GM13977 (cell line): ENCODE measurements around the gene TGM2.

Source experiments
- DNase-seq: peaks from one replicate; pipeline ENCODE4 v3.0.0; 2012; ENCODE audit warnings: low spot score
- in situ Hi-C: fragments of 300-500 bp; cut with MboI; formaldehyde crosslinking; loops from one replicate; pipeline ENCODE4 v1.12.0; 2022; ENCODE audit warnings: low sequenced_read_pairs, low pct_unique_long_range_greater_than_20kb, mixed read lengths, inconsistent platforms; ENCODE audit not compliant: unreplicated experiment
- TF ChIP-seq, protein P1 (sequence below): IDR thresholded peaks from 2 replicates; pipeline ENCODE4 v1.5.1; 2012; ENCODE audit warnings: mild to moderate bottlenecking, control low read depth; ENCODE audit not compliant: insufficient read depth; ENCODE audit errors: extremely low read depth, missing control alignments

Gene TGM2

DNA sequence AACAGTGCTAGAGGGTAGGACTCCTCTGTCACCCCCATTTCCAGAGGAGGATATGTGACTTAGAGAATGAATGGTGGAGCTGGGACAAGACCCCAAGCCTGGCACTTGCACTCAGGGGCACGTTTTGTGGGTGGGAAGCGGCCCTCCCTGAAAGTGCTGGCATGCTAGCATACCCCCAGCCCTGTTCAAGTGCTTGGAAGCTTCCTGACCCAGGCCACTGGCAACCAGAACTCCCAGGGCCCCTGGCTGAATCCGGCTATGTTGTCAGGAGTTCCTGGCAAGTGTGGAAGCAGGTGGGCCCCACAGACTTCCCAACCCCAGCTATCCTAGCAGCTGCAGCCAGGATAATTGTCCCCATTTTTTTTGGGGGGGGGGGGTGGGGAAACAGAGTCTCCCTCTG is 35.6 kb upstream of the TGM2 start:
- no peak for DNase-seq
- TF ChIP-seq, protein P1, sequence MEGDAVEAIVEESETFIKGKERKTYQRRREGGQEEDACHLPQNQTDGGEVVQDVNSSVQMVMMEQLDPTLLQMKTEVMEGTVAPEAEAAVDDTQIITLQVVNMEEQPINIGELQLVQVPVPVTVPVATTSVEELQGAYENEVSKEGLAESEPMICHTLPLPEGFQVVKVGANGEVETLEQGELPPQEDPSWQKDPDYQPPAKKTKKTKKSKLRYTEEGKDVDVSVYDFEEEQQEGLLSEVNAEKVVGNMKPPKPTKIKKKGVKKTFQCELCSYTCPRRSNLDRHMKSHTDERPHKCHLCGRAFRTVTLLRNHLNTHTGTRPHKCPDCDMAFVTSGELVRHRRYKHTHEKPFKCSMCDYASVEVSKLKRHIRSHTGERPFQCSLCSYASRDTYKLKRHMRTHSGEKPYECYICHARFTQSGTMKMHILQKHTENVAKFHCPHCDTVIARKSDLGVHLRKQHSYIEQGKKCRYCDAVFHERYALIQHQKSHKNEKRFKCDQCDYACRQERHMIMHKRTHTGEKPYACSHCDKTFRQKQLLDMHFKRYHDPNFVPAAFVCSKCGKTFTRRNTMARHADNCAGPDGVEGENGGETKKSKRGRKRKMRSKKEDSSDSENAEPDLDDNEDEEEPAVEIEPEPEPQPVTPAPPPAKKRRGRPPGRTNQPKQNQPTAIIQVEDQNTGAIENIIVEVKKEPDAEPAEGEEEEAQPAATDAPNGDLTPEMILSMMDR = no peak
- in situ Hi-C loops = loop anchor here (25.0 kb wide), 1 partner anchor 638 kb away; no protein-coding TSS in a partner anchor

DNA sequence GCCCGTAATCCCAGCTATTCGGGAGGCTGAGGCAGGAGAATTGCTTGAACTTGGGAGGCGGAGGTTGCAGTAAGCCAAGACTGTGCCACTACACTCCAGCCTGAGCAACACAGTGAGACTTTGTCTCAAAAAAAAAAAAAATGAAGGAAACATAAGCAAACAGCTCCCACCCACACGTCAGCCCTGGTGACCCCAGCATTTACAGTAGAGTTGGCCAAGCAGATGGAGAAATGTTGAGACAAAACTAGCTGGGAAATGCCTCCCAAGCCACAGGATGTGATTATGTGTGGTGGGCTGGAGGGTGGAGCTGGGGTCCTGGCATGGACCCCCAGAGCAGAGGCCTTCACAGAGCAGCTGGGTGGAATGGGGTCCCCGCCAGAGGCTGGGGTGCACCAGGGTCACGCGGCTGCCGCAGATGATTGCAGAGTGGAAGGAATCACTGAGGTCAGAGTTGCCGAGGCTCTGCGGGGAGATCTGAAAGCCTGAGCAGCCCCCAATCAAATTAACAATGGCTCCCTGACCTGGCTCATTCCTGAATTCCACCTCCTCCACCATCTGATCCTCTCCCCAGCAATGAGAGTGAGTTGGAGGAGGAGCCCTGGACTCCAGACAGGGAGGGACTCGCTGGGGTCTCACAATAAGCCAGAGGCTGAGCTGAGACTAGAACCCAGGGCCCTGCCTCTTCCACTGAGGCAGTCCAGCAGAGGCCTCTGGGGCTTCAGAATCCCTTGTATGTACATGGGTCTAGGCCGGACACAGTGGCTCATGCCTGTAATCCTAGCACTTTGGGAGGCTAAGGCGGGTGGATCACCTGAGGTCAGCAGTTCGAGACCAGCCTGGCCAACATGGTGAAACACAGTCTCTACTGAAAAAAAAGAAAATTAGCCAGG is 34.7 kb upstream of the TGM2 start:
- in situ Hi-C loops = loop anchor here (25.0 kb wide), 1 partner anchor 637 kb away; no protein-coding TSS in a partner anchor
- no peak for DNase-seq
- TF ChIP-seq, protein P1 = no peak

DNA sequence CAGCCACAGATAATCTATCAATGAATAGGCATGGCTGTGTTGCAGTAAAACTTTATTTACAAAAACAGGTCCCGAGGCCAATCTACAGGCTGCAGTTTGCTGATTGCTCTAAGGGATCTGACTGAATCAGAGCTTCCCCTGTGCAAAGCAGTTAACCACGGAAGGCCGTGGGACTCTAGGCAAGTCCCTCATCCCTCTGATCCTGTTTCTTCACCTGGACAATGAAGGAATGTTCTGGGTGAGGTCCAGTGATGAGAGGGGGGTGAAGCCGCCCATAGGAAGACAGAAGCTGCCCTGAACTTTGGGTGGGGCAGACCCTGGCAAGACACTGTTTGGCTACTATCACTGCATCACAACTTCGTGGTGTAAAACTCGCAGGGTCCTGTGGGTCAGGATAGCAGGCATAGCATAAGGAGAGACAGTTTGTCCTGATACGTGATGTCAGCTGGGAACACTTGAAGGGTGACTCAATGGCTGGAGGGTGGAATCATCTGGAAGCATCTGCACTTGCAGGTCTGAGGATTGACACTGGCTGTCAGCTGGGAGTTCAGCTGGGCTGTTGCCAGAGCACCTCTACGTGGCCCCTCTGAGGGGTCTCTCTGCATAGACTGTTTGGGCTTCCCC is 33.3 kb upstream of the TGM2 start:
- in situ Hi-C loops = no loop called here
- no peak for DNase-seq
- TF ChIP-seq, protein P1 = no peak

GRCh38 chr20:38197619-38198018 is 32.5 kb upstream of the TGM2 start:
- no peak for DNase-seq
- TF ChIP-seq, protein P1 = no peak
- in situ Hi-C loops = no loop called here

DNA sequence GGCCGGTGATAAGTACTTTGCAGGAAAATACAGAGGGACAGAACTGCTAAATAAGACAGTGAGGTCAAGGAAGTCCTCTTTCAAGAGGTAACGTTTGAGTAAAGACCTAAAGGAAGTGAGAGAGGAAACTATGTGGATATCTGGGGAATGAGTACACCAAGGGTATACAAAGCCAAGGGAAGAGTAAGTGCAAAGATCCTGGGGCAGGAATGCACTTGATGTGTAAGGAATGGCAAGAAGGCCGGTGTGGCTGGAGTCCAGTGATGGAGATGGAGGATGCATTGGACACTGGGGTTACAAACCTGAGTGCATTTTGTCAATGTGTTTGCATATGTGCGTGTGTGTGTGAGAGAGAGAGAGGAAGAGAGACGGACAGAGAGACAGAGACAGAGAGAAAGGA is 32.1 kb upstream of the TGM2 start:
- in situ Hi-C loops = no loop called here
- TF ChIP-seq, protein P1 = no peak
- no peak for DNase-seq

DNA sequence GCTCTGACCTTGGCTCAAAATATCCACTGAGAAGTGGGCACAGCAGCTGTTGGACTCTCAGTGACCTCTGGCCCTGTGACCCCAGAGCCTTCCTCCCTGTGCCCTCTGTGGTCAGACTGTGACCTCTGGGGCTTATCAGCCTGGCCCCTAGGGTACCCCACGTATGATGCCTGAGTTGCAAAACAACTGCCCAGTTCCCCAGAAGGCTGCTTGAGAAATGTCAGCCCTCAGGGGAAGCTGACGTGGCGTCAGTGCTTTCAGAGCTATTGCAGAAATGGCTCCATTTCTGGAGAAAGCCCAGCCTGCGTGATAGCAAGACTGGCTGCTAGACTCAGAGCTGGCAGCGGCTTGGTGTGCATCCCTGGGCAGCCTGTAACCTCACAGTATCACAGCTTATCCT is 31.5 kb upstream of the TGM2 start:
- DNase-seq = no peak

More for the DNA sequence above, 31.5 kb upstream of the TGM2 start:
- TF ChIP-seq, protein P1 = no peak
- in situ Hi-C loops = no loop called here
